Fibroblast of skin of abdomen (primary cell): ENCODE data around the gene RS1.
A peak's percentile ranks its signal among the peaks of the same experiment; 100 is the strongest.

ENCODE experiments used
- DNase-seq: peaks from one replicate; pipeline ENCODE4 v3.0.0-alpha.2; 2013

Gene RS1

DNA sequence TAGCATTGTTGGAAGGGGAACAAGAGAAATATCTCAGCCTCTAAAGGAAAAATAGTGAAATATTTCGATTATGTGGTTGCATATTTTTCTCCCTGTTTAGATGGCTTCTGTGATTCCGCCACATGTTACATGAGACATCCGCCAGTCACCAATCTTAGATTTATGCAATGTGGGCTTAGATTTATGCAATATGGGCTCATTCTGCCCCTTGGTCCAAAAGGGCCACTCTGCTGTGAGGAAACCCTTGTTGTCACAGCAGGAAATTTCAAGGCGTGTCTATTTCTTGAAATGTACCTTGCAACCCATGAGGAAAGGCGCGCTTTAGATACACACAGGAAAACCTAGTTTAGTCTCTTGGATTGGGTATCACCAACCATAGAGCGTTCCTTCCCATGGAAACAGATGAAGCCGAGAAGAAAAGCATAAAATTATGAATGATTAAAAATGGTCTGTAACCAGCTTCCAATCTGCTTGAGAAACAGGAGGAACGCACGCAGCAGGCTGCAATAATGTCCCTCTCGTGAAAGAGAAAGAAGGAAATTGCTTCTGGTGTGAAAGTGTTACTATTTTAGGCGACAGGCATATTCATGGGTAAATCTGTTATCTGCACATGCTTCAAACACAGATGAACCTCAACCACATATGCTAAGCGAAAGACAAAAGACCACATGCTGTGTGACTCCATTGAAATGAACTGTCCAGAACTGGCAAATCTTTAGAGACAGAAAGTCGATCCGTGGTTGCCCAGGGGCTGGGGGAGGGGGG lies 3.7 kb downstream of the RS1 start:
- DNase-seq: no peak

DNA sequence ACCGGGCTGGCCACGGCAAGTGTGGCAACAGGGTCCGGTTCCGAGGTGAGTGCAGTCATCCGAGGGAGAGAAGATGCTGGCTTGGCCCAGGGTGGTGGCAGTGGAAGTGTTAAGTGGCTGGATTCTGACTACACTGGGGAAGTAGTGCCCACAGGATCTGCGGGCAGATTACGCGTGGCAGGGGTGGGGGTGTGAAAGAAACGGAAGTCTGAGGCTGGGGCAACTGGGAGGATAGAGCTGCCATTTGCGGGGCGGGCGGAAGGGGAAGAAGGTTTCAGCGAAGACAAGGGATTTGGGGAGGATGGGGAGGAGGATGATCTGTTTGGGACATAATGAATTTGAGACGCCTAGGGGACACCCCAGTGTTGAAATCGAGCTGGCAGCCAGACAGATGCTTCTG lies 5.3 kb downstream of the RS1 start:
- no peak for DNase-seq

DNA sequence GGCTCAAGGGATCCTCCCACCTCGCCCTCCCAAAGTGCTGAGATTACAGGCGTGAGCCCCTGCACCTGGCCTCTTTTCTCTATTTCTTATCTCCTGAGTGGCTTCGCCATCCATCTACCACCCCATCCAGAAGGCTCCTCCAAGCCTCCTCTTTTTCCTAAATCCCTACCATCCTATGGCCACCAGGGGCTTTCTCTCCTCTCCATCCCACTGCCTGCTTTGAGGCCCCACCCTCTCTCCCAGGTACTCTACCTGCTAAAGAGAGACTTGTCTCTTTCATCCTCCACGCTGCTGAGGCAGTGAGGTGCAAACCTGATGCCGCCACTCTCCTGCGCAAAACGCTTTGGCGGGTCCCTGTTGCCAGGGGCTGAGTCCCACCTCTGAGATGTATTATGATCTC lies 7.0 kb downstream of the RS1 start:
- DNase-seq: no peak

DNA sequence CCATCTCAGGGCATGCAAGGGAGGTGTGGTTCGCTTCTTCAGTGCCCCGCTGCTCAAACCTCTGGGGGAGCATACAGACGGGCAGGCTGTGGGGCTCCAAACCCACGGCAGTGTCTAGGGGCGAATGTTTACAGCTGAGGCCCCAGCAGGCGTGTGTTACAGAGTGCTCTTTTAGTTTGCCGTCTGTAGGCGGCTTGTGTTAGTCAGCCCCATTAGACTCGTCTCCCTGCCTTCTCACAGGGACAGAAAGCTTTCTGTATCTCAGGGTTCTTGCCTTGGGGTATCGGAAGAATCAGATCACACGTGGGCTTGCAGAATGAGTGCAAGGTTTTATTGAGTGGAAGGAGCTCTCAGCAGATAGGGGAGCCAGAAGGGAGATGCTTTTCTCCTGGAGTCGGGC lies 10.6 kb downstream of the RS1 start:
- DNase-seq: no peak

- DNase-seq: no peak
Measured at GRCh38 chrX:18654875-18655836, 16.8 kb downstream of the RS1 start.

GRCh38 chrX:18652636-18653035 lies 19.3 kb downstream of the RS1 start:
- DNase-seq: no peak

DNA sequence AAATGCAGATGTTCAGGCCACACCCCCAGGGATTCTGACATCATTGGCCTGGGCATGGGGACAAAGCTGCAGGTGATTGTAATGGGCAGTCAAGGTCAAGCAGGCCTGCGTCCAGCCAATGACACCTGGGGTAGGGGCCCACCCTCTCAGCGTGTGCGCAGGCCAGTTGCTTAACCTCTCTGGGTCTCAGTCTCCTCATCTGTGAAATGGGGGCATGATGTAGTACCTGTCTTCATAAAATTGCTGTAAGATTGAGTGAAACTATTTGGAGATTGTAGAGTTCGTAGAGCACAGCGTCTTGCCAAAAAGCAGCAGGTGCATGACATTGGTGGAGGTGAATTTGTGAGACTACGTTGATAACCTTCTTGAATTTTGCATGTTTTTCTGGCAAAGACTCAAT lies 21.2 kb downstream of the RS1 start:
- DNase-seq: no peak

DNA sequence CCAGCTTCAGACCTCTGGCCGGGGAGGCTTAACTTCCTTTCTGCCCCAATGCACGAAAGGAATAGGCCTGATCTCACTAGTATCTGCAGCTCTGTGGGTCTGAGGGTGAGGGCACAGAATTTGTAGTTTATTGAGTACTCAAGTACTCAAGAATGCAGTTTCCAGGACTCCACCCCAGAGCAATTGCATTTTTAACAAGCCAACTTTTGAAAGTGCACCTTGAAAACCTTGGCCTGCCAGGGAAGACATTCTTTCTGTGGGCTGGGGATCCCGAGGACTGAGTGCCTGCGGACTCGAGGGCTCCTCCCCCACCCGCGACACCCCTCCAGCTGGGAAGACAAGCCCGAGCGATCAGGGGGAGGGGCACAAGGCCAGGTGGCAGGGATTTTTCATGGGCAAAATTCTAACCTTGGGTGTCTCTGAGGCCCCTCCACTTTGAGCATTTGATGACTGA lies 22.4 kb downstream of the RS1 start:
- no peak for DNase-seq

- DNase-seq: no peak
Measured at GRCh38 chrX:18647621-18648020, 24.3 kb downstream of the RS1 start.

- DNase-seq: no peak
Measured at GRCh38 chrX:18643853-18644252, 28.1 kb downstream of the RS1 start.

GRCh38 chrX:18643243-18643642 lies 28.7 kb downstream of the RS1 start:
- DNase-seq: no peak

GRCh38 chrX:18640686-18641085 lies 31.2 kb downstream of the RS1 start:
- peak; percentile 5 for DNase-seq

DNA sequence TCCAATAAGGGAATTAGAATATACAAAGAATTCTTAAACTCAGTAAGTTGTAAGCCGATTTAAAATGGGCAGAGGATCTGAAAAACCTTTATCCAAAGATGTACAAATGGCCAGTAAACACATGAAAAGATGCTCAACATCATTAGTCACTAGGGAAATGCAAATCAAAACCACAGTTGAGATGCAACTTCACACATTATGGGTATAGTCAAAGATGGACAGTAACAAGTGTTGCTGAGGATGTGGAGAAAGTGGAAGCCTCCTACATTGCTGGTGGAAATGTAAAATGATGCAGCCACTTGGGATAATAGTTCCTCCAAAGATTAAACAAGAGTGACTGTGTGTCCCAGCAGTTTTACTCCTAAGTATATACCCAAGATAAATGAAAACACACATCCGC lies 32.6 kb downstream of the RS1 start:
- no peak for DNase-seq

DNA sequence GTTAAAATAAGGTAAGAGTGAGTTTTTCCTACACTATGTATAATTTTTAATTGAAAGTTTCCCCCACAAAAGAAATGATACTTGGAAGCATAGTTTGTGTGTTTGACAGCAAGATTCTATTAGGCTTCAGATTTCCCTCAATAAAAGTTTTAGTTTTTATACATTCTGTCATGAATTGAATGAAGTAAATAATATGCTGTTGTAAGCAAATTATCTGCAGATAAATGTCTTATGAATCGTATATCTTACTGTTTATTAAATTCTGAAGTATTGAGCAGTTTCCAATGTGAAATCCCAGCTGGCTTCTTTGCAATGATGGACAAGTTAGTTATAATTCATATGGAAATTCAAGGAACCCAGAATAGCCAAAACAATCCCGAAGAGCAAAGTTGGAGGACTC lies 33.5 kb downstream of the RS1 start:
- no peak for DNase-seq

GRCh38 chrX:18630934-18631333 lies 41.0 kb downstream of the RS1 start:
- no peak for DNase-seq

DNA sequence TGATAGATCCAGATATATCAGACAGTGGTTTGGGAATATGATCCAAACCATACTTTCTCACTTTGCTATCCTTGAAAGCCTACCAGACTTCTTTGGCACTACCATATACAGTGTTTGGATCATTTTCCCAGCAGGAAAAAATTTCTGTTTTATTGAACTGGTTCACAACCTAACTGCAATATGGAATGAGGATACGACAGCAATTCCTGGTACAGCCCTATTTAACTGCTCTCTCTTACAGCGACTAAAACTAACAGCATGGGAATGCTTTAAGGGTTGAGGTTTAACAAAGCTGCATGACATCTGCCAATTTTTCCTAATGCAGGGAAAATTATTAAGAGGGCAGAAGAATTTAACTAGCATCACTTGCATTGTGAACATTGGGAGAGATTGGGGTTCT lies 47.3 kb downstream of the RS1 start:
- no peak for DNase-seq

- no peak for DNase-seq
Measured at GRCh38 chrX:18620349-18620748, 51.6 kb downstream of the RS1 start.

DNA sequence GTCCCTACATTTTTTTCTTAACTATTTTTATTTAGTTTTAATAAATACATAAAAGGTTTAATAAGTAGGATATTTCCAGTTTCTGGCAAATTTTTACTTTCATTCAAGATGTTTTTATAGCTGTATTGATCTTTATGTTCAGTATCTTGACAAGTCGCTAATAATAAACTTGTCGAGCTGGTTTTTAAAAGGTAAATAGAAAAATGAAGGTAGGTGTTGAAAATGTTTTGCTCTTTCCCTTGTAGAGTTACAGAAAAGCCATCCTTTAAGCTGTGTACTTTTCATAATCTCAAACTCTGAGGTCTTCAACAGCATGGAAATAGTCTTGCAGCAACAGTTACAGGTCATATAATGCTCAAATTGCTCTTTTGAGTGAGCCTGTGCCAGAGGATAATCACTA lies 52.6 kb downstream of the RS1 start:
- DNase-seq: no peak

DNA sequence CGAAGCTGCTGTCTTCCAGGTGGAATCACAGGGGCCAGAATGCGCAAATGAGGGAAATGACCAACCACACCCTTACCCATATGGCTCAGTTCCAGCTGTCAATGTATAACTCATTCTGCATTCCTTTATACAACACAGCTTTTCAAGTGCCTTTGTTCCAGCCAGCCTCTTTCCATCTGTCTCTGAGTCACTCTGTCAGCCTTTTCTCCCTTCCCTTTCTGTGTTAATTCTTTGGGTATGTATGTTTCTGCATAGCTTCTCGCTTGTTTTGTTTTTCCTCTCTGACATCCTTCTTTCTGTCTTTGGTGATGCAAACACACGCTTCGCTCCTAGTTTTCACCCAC lies 54.5 kb downstream of the RS1 start:
- peak; percentile 81 for DNase-seq

DNA sequence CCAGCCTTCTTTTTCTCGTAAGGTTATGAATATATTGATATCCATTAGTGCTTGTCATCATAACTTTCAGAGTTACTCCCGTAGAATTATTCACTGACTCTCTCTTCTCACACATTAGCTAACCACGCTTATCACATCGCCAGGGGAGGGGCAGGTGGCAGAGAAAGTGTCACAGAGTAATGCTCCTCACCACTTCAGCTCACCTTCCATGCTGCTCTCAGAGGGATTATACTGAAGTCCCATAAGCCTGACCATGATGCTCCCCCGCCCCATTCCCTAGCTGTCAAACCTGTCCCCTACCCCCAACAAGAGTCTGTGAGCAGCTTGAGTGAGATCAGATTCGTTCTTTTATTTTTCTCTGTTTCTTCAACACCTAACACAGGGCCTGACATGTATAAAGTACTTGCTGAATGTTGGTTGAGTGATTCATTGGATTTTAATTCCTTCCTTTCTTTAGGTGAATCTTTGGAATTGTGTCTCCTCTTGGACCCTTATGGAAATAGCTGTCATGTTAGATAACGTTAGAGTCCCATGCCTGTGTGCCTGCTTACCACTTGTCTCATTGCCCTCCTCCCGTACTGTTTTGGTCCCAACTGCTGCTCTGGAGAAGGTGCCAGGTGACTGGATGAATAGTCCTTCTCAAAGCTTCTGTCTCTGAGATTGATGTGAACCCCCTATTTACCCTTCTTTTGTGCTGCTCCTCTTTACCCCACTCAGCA lies 55.1 kb downstream of the RS1 start:
- DNase-seq: no peak

DNA sequence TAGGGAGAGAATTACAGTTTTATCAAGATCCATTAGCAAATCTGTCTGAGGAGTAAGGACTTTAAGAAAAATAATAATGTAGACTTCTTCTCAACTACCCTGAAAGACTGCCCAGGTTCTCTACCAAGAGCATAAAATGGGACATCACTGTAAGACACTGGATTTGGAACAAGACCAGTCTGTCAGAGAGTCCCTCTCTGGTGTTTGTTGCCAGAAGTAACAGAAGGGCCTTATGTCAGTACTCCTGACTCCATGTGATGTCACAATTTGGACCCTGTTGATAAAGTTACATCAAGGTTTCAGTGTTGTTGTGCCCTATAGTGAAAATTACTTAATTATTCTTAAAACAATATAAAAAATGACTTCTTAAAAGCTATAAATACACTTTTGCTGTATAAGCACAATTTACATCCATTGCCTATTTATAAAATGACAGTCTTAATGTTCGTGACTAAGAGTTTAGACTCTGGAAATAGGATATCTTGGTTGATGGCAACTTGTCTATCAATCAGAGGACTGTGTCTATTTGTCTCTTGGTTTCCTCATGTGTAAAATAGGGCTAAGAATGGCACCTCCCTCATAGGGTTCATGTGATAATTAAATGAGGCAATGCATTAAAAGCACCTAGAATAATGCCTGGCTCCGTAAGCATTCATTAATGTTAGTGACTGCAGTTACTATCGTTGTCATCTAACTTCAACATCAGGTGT lies 57.8 kb downstream of the RS1 start:
- DNase-seq: no peak

- no peak for DNase-seq
Measured at GRCh38 chrX:18607966-18608365, 63.9 kb downstream of the RS1 start.

- DNase-seq: peak; percentile 46
Measured at GRCh38 chrX:18598413-18598812, 73.5 kb downstream of the RS1 start.
